Fibroblast of gingiva (primary cell): ENCODE measurements around the gene PTPN6.

Source experiments
- DNase-seq: peaks from one replicate; pipeline ENCODE4 v3.0.0-alpha.2; 2011; ENCODE audit warnings: low read depth

PTPN6 gene

DNA sequence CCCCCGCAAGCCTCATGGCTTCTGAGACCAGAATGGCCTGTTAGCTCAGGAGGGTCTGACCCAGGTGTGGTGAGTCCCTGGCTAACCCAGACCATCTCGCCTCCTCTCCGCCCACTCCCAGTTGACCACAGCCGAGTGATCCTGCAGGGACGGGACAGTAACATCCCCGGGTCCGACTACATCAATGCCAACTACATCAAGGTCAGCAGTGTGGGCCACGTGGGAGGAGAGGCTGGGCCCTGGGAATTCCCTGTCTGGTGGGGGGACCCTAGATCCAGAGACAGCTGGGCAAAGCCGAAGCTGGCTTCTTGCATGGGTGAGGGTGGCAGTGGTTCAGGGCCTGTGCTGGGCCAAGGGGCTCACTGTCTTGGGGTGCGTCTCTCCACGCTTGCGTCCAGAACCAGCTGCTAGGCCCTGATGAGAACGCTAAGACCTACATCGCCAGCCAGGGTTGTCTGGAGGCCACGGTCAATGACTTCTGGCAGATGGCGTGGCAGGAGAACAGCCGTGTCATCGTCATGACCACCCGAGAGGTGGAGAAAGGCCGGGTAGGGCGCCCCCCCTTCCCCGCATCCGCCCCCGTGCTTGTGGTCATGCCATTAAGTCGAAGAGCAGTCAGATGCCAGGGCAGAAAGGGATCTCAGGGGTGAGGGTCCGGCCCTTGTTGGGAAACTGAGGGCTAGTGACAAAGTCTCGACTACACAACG lies 5.0 kb downstream of the PTPN6 start:
- DNase-seq, result no peak

DNA sequence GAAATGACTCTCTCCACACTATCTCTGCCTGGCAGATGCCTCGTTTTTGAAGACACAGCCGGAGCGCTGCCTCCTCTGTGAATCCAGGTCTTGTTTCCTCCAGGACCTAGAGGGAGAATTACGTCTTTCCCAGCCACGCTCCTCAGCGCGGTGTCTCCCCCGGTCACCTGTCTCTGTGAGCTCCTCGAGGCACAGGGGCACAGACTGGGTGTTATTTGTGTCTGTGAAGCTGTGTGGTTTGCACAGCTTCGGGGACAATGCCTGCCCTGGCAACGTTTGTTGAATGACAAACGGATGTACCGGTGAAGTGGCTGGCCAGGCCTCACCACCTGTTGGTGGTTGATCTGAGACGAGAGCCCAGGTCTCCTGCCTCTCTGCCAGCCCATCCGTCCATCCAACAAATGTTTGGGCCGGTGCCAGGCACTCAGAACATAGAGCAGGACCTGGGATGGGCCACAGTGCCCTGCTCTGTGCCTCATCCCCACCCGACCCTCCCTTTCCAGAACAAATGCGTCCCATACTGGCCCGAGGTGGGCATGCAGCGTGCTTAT lies 6.1 kb downstream of the PTPN6 start:
- DNase-seq, result no peak

DNA sequence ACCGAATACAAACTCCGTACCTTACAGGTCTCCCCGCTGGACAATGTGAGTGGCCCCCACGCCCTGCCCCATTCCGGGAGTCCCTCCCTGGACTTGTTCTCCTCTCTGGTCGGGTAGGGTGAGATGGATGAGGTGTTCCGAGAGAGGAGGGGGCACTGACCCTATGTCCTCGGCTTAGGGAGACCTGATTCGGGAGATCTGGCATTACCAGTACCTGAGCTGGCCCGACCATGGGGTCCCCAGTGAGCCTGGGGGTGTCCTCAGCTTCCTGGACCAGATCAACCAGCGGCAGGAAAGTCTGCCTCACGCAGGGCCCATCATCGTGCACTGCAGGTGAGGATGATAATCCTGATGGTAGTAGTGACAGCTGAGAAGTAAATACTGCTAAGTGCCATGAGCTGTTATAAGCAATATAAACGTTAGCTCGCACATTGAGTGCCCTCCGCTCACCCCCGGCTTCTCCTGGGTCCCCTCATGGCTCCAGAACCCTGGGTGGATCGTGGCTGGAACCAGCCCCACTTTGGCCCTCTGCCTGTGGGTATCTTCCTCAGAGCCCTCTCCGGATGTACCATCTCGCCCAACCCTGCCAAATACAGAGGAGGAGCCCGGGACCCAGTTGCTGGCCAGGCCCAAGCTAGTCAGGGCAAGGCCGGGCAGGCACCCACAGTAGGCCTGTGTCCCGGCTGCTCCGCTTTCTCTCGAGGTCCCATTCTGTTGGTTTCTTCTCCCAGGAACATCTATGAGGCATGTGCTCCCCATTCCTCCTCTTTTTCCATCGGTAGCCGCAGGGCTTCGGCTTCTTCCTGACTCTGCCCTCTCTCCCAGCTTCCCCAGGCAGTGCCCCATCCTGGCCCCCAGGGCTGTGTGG lies 6.8 kb downstream of the PTPN6 start:
- no peak for DNase-seq

DNA sequence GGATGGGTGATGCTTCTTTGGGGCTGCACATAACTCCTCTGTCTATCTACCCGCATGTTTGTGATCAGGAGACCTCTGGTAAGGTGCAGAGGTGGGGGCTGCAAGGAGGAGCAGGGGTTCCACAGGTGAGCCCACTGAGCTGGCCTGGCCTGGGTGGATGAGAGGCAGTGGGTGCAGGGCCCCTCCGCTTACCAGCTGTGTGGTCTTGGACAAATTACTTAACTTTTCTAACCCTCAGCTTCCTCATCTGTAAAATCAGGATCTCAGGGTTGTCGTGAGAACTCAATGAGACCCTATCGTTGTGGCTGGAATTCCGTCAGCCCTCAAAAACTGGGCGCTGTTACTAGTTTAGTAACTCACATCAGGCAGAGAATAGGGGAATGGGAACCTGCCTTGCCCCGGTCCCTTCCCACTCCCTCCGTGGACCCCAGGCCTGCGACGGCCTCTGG lies 7.5 kb downstream of the PTPN6 start:
- DNase-seq, result no peak

DNA sequence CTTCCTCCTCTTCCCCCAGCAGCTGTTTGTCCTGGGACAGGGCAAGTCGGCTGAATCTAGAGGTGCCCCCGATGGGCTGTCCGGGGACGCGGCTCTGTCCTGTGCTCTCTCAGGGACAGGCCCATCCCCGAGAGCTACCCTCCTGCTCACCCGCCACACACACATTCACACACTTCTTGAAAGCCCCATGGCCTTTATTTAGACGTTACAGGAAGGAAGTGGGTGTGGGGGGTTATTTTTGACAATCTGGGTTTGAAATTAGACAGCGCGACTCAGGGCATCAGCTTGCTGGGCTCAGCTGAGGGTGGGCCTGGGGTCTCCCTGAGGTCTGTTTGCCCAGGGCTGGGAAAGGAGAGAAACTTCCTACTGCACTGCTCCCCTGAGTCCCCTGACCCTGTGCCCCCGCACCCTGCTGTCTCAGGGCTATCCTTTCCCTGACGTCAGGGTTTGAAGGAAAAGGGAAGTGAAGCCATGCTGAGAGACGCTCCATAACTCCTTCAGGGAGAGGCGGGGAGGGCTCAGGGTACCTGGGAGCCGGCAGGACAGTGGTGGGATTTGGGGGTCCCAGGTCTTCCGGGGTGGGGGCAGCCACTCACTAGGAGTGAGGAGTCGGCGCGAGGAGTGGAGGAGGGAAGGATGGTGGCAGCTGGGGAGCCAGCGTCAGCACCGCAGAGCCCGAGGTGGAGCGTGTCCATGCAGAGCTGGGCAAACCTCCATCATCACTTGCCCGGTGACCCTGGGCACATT lies 8.1 kb downstream of the PTPN6 start:
- no peak for DNase-seq

DNA sequence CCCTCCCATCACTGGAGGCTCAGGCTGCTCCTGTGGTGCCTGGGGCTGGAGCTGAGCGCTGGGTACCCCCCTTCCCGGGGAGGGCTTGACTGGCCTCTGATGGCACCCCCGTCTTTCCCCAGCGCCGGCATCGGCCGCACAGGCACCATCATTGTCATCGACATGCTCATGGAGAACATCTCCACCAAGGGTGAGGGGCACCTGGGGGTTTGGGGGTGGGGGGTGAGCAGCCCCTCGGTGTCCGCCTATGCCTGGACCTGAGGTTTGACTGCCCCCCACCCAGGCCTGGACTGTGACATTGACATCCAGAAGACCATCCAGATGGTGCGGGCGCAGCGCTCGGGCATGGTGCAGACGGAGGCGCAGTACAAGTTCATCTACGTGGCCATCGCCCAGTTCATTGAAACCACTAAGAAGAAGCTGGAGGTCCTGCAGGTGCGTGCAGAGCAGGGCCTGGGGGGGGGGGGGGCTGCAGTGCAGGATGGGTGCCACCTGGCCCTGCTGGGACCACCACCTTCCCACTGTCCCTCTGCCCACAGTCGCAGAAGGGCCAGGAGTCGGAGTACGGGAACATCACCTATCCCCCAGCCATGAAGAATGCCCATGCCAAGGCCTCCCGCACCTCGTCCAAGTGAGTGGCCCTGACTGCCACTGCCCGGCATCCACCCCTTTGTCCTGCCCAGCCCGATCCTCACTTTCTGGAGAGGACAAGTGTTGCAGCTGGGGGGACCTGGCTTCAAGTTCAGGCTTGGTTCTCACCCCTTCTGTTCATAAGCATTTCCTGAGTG lies 8.8 kb downstream of the PTPN6 start:
- DNase-seq, result no peak

DNA sequence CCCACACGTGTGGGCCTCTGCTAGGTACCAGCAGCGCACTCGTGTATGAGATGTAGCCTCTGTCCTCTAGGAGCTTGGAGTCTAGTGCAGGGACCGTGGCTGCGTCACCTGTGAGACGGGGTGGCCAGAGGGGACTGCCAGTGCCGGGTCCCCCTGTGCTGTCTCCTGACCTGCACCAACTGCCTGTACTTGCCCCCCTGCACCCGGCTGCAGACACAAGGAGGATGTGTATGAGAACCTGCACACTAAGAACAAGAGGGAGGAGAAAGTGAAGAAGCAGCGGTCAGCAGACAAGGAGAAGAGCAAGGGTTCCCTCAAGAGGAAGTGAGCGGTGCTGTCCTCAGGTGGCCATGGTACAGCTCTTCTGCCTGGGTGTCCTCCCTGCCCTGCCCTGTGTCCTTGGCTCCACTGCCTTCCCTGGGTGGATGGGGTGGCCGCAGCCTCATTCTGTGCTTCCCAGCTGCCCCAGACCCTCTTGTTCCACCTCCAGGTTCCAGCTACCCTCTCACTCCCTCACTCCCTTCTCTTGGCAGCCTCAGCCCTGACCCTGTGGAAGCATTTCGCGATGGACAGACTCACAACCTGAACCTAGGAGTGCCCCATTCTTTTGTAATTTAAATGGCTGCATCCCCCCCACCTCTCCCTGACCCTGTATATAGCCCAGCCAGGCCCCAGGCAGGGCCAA lies 9.6 kb downstream of the PTPN6 start:
- peak; percentile 32 for DNase-seq

DNA sequence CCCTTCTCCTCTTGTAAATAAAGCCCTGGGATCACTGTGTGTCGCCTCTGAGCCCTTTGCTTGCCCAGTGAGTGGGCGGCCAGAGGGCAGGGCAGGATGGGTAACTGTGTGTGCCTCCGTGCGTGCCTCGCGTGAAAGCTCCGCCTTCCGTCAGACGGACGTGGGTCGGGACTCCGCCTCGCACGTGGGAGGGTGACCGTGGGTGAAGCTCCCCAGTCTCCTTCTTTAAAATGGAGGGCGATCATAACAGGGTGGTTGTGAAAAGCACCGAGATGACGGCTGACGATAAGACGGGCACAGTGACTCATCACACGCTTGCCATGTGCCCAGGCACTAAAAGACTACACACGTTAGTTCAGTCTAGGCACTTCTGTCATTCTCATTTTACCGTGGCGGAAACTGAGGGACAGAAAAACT lies 10.1 kb downstream of the PTPN6 start:
- DNase-seq, result peak; percentile 65

DNA sequence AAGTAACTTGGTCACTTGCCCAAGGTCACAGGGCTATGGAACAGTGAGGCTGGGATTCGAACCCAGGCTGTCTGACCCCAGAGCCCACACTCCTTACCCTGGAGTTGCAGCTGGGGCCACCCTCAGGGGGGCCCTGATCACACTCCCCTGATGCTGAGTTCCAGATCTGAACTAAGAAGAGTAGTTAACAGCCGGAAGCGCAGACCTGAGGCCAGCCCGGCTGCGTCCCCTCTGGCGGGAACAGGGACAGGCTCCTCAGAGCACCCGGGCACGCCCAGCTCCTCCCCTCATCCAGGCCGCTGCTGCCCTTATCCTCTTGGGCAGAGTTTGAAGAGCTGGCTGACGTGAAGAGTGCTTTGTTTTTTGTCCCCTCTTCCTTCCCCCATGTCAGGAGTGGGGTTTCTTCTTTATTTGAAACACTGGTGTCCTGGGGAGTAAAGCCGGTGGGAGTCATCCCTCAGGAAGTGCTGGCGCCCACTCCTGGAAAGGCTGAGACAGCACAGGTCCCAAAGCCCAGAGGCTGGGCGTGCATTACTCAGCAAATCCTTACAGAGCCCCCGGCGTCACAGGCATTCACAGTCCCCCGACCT lies 10.6 kb downstream of the PTPN6 start:
- DNase-seq, result peak; percentile 69

DNA sequence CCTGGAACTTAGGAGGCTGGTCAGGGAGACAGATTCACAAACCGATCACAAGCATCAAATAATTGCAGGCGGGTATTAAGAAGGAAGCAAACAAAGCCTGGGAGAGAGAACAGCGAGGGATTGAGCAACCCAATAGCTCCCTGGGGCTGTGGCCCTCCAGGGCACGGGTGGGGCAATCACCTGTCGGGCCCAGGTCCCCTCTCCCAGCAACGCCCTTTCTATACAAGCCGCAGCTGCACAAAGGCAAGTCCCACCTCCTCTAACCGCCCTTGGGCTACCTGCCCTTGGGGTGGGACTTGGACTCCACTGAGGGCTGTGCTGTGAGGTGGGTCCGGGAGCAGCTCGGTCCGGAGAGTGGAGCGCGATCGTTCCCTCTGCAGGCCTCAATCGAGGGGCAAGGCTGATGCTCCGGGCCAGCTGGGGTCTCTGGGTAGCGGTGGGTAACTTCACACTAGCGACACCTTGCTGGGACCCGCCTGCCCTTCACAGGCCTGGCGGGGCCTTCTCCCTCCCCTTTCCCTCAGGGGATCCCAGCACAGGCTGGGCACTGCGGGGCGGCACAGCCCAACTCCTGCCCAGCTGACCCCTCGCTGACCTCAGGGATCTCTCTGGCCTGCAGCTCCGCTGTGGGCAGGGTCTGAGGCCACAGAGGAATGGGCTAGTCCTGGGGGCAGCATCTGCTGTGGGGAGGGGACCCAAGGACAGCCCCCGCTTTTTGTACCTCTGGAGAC lies 11.3 kb downstream of the PTPN6 start:
- DNase-seq, result no peak

DNA sequence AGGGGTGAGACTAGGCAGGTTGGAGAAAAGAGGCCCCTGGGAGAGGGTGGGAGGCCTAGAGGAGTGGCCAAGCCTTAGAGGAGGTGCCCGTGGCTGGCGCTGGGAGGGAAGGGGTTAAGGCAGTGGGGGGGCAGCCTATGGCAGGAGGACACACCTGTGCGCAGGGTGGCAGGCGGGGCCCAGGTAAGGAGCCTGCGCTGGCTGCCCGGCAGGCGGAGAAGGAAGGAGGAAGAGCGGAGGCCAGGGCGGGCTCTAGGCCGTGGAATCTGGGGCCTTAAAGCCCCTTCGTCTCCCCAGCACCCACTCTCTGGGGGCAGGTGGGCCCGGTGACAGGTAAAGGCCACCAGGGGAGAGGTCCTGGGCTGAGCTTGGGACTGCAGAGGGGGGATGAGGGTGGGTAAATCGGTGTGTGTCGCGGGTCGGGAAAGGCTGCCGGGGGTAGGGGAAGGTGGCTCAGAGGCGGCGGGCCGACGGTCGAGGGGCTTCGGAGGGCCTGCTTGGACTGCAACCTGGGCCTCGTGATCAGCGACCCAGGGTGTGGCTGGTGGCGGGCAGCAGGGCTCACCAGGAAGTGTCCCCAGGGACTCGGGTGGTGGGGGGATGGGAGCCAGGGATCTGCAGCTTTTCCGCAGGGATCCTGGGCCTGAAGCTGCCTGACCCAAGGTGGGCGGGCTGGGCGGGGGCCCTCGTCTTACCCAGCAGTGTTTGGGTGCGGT lies 12.0 kb downstream of the PTPN6 start:
- DNase-seq, result no peak

DNA sequence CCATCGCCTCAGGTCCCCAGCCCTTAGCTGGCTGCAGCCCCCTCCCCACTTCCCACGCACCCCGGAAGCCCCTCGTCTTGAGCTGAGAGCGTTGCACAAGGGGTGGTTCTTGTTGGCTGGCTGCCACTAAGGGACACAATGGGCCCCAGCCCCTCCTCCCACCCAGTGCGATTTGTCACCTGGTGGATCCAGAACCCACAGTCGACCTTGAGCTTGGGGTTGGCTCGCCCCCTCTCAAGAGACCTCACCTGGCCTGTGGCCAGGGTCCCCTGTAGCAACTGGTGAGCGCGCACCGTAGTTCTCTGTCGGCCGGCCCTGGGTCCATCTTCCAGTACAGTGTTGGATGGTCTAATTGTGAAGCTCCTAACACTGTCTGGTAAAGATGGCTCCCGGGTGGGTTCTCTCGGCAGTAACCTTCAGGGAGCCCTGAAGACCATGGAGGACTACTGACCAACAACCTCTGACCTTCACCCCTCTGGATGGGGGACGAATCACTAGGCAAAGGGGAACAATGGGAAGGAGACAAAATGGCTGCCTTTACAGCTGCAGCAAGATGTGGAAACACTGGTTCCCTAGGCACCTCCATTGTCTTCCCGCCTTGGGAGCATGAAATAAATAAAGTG lies 12.7 kb downstream of the PTPN6 start:
- DNase-seq, result no peak

DNA sequence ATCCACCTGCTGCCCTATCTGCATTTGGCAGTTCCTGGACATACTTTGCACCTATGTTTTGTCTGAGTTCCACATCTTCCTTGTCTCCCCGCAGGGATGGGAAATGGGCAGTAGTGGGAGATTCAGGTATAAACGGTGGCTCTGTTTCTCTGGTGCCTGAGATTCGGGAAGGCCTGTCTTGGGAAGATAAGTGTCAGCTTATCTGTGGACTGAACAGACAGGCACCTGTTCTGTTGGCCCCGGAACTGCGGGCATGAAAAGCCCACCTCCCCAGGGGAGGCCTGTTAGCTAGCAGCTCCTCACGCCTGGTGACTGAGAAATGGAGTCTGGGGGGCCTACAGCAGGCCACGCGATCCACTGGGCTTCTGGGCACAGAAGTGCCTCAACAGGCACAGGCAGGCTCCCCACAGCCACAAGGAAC lies 13.5 kb downstream of the PTPN6 start:
- no peak for DNase-seq

DNA sequence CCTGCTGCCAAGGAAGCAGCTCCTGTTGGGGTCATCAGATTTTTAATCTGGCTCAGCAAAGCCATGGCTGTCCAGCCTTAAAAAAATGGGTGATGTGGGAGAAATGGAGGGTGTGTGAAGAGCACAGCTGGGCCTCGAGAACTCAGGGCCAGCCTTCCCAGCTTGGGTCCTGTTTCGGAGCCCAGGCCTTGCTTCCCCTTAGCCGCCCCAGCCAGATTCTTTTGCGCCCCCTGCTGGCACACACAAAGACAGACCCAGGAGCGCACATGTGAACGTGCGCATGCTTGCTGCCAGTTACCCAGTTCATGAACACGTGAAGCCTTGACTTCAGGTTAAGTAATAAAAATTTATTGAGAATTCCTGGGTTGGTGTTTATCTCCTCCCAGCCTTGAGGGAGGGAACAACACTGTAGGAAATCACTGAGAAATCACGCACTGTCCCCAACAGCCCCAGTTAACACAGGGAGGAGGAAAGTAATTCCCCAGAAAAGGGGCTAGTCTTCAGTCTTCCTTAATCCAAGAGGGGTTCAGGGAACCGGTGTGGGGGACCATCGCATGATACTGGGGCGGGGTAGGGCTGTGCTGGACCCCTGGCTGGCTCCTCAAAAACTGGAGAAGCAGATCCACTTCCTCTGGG lies 14.0 kb downstream of the PTPN6 start:
- DNase-seq, result peak; percentile 83

DNA sequence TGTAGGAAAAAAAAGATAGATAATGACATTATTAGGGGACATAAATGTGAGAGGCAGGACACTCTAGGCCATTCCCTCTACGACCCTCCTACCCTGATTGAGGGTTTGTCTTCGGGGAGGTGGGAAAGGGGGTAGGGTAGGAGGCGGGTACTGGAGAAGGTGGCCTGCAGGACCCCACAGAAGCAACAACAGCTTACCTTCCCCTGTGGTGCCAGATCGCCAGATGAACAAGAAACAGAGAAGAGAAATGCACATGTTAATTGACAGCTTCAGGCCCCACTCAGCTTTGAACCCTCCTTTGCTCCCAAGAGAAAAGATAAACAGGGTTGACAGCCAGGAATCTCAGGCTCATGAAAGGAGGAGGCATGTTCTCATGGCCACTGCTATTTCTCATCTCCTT lies 14.6 kb downstream of the PTPN6 start:
- no peak for DNase-seq

DNA sequence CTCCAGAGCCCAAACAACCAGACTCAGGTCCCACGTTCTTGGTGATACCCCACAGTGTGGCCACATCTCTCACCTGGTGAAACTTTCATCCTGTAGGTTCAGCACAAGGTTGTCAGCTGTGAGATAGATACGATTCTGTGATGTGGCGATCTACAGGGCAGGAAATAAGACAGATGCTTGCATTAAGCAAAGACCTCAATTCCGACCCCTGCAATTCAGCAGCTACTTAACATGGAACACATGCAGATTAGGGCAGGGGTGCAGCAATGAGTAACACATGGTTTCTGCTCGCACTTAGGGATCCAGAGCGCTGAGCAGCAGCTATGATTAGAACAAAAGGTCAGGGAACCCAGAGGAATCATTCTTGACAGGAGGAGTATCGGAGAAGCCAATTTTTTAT lies 15.2 kb downstream of the PTPN6 start:
- DNase-seq, result no peak

DNA sequence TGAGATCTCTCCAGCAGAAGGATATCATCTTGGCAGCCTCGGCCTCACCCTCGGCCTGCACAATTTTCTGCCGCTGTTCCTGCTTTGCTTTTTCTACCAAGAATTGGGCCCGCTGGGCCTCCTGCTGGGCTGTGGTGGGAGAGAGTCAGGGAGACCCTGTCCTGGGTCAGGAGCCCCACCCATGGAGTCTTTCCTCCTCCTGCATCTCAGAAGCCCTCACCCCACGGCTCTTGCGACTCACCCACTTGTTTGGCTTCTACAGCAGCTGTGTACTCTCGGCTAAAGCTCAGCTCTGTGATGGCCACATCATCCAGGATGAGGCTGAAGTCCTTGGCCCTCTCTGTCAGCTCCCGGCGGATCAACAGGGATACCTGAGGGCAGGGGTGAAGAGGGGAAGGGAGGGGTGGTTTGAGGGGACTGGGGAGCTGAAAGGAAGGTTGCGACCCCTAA lies 16.5 kb downstream of the PTPN6 start:
- no peak for DNase-seq

DNA sequence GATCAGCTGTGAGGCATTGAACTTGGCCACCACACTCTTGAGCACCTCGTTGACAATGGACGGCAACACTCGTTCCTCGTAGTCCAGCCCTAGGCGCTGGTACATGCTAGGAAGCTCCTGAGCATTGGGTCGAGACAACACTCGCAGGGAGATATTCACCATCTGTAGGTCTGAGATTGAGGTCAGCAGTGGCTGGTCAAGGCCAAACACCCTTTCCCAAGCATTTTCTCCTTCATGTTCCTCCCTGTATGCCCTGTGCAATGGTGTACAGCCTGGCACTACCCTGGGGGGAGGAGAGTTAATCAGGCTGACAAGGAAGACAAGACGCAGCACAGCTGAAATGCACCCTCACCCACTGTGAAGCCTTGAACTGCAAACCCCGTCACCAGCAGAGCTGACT lies 17.3 kb downstream of the PTPN6 start:
- no peak for DNase-seq
